Nephron (organoid): ENCODE measurements around the gene RP2.

ENCODE experiments used
- H3K27ac Mint-ChIP-seq, 3 experiments: 2 replicates each; pipeline ENCODE4 v1.8.0; 2020; ENCODE audit warnings: mixed read lengths in 3 of 3, mild to moderate bottlenecking in 2 of 3, moderate library complexity in 1 of 3
- H3K27me3 Mint-ChIP-seq: 2 replicates; pipeline ENCODE4 v1.8.0; 2021; ENCODE audit warnings: low read depth, mild to moderate bottlenecking, moderate library complexity, mixed read lengths
- H3K36me3 Mint-ChIP-seq: 2 replicates; pipeline ENCODE4 v1.8.0; 2020; ENCODE audit warnings: low read depth, mixed read lengths
- H3K4me1 Mint-ChIP-seq: 2 replicates; pipeline ENCODE4 v1.8.0; 2020; ENCODE audit warnings: mixed read lengths
- H3K4me3 Mint-ChIP-seq, 3 experiments: 2 replicates each; pipeline ENCODE4 v1.8.0; 2020; ENCODE audit warnings: mild to moderate bottlenecking in 3 of 3, mixed read lengths in 3 of 3, moderate library complexity in 2 of 3
- H3K9me3 Mint-ChIP-seq: 2 replicates; pipeline ENCODE4 v1.8.0; 2020; ENCODE audit warnings: mixed read lengths
- CTCF ChIP-seq, 3 experiments: fragments of 200-600 bp; sonication (generic); IDR thresholded peaks; one replicate each; pipeline ENCODE4 v1.5.0; 2021; ENCODE audit warnings: antibody characterized with exemption in 3 of 3; ENCODE audit not compliant: unreplicated experiment in 3 of 3

Gene RP2

GRCh38 chrX:46796574-46797191 lies 40.2 kb upstream of the RP2 start:
- Mint-ChIP-seq H3K36me3 (no peaks in the 10 kb centered on the region), H3K4me1 (peaks cover 5% of the 10 kb centered on the region), H3K4me3 (no peak overlapping the region), H3K27ac (no peak overlapping the region), H3K9me3 (peaks cover 13% of the 10 kb centered on the region), H3K27me3 (no peaks in the 10 kb centered on the region)
- peak; percentile 61 to 68 (median 63) for TF ChIP-seq CTCF (IDR thresholded peaks at IDR 0.05; ENCODE audit: unreplicated experiment in 3 of 3)

DNA sequence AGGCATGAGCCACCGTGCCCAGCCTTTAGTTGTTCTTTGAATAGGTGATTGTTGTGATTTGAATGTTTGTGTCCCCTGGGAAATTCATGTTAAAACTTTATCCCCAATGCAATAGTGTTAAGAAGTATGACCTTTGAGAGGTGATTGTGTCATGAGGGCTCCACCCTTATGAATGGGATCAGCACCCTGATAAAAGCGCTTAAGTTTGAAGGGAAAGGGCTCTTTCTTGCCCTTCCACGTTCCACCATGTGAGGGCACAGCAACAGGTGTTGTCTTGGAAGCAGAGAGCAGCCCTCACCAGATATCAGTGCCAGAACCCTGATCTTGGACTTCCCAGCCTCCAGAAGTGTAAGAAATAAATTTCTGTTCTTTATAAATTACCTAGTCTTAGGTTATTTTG lies 33.7 kb upstream of the RP2 start:
- Mint-ChIP-seq H3K9me3 (peaks cover 9% of the 10 kb centered on the region), H3K36me3 (no peaks in the 10 kb centered on the region), H3K27ac (no peak overlapping the region), H3K27me3 (no peaks in the 10 kb centered on the region), H3K4me3 (no peak overlapping the region), H3K4me1 (no peaks in the 10 kb centered on the region)
- no peak for TF ChIP-seq CTCF (IDR thresholded peaks at IDR 0.05; ENCODE audit: unreplicated experiment in 3 of 3)

DNA sequence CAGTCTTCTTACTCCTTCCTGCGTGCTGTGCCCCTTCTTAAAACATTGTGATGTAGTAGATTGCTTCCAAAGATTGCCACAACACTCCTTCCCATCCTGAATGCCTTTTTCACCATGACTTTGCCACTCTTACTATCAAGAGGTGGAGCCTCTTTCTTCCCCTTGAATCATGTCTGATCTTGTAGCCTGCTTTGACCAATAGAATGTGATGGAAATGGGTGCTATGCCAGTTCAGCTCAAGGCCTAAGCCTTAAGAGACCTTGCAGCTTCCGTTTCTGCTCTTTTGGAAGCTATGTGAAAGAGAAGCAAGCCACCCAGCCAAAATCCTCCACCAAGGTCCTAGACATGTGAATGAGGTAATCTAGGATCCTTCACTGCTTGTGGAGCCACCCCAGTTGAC lies 31.6 kb upstream of the RP2 start:
- H3K27me3 Mint-ChIP-seq, result no peaks in the 10 kb centered on the region
- no peak overlapping the region for H3K27ac Mint-ChIP-seq
- no peaks in the 10 kb centered on the region for H3K36me3 Mint-ChIP-seq
- no peak overlapping the region for H3K4me3 Mint-ChIP-seq
- TF ChIP-seq CTCF (IDR thresholded peaks at IDR 0.05; ENCODE audit: unreplicated experiment in 3 of 3), result no peak
- peaks cover 18% of the 10 kb centered on the region for H3K9me3 Mint-ChIP-seq
- no peaks in the 10 kb centered on the region for H3K4me1 Mint-ChIP-seq

DNA sequence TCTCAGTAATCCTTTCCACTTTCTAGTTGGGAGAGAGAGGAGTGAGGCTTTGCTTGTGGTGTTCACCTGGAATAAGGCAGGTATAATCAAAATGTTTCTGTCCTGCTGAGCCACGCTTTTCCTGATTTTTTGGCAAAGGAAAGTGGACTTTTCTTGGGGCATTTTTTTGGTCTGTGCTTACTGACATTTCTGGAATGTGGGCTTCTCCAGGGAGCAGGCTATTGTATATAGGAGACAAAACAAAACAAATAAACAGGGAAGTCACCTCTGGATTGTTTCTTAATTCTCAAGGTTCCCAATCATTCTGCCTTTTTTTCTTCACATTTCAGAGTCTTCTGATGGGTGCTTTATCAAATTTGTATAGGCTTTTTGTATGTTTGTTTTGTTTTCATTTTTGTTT lies 25.7 kb upstream of the RP2 start:
- no peak overlapping the region for H3K4me3 Mint-ChIP-seq
- peaks cover 14% of the 10 kb centered on the region for H3K9me3 Mint-ChIP-seq
- no peaks in the 10 kb centered on the region for H3K36me3 Mint-ChIP-seq
- TF ChIP-seq CTCF (IDR thresholded peaks at IDR 0.05; ENCODE audit: unreplicated experiment in 3 of 3), result no peak
- no peak overlapping the region for H3K27ac Mint-ChIP-seq
- no peaks in the 10 kb centered on the region for H3K27me3 Mint-ChIP-seq
- no peaks in the 10 kb centered on the region for H3K4me1 Mint-ChIP-seq

DNA sequence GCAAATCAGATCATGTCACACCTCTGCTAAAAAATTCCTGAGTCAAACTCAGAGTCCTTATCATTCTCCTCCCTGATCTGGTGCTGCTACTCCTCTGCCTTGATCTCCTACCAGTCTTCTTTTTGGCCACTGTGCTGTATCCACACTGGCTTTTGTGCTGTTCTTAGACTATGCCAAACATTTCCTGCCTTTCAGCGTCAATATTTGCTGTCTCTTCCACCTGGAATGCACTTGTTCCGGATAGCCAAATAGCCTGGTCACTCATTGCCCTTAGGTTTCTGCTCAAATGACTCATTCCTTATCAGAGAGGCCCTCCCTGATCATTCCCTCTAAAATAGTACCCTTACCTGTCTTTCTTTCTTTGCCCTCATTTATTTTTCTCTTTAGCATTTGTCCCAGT lies 24.4 kb upstream of the RP2 start:
- Mint-ChIP-seq H3K4me1 (no peaks in the 10 kb centered on the region), H3K9me3 (peaks cover 14% of the 10 kb centered on the region), H3K27me3 (no peaks in the 10 kb centered on the region), H3K36me3 (no peaks in the 10 kb centered on the region), H3K4me3 (no peak overlapping the region), H3K27ac (no peak overlapping the region)
- TF ChIP-seq CTCF (IDR thresholded peaks at IDR 0.05; ENCODE audit: unreplicated experiment in 3 of 3), result no peak

DNA sequence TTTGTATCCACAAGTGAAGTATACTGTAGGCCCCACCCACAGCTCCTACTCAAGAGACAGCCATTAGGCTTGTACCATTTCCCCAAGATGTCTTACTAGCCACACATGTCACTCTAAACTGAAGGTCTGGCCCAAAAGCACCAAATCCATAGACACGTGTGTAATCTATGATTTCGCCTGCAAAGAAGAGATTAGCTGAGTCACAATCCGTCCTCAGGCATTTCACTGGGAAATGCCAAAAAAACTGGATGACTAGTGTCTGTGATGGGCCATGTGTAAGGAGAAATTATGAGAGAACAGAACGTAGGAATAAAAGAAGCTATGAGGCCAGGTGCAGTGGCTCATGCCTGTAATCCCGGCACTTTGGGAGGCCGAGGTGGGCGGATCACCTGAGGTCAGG lies 21.9 kb upstream of the RP2 start:
- Mint-ChIP-seq H3K36me3 (no peaks in the 10 kb centered on the region), H3K9me3 (peaks cover 12% of the 10 kb centered on the region), H3K4me1 (no peaks in the 10 kb centered on the region), H3K27me3 (no peaks in the 10 kb centered on the region), H3K4me3 (no peak overlapping the region), H3K27ac (no peak overlapping the region)
- no peak for TF ChIP-seq CTCF (IDR thresholded peaks at IDR 0.05; ENCODE audit: unreplicated experiment in 3 of 3)
